Duodenal mucosa (tissue), 2 donors: Measurements from ENCODE around the gene HYPK.

Source experiments
- H3K27ac ChIP-seq: one replicate; pipeline ENCODE4 v1.7.0; 2013; ENCODE audit warnings: low read depth, low read length
- H3K27me3 ChIP-seq, 2 donors: one replicate each; pipeline ENCODE4 v1.7.0; 2013; ENCODE audit warnings: low read length in 2 of 2, control low read depth in 1 of 2; ENCODE audit not compliant: insufficient read depth in 2 of 2, control insufficient read depth in 1 of 2
- H3K36me3 ChIP-seq, 2 donors: one replicate each; pipeline ENCODE4 v1.7.0; 2013; ENCODE audit warnings: low read length in 2 of 2, control low read depth in 1 of 2; ENCODE audit not compliant: insufficient read depth in 2 of 2, control insufficient read depth in 1 of 2
- H3K4me1 ChIP-seq, 2 donors: one replicate each; pipeline ENCODE4 v1.7.0; 2013; ENCODE audit warnings: low read length in 2 of 2, control low read depth in 1 of 2; ENCODE audit not compliant: insufficient read depth in 2 of 2, control insufficient read depth in 1 of 2
- H3K4me3 ChIP-seq, 2 donors: one replicate each; pipeline ENCODE4 v1.7.0; 2013; ENCODE audit warnings: low read length in 2 of 2, low read depth in 1 of 2
- H3K9ac ChIP-seq, 2 donors: one replicate each; pipeline ENCODE4 v1.7.0; 2013; ENCODE audit warnings: low read length in 2 of 2, low read depth in 1 of 2
- H3K9me3 ChIP-seq, 2 donors: one replicate each; pipeline ENCODE4 v1.7.0; 2013; ENCODE audit warnings: low read length in 2 of 2, control low read depth in 1 of 2; ENCODE audit not compliant: control insufficient read depth in 1 of 2

HYPK gene

DNA sequence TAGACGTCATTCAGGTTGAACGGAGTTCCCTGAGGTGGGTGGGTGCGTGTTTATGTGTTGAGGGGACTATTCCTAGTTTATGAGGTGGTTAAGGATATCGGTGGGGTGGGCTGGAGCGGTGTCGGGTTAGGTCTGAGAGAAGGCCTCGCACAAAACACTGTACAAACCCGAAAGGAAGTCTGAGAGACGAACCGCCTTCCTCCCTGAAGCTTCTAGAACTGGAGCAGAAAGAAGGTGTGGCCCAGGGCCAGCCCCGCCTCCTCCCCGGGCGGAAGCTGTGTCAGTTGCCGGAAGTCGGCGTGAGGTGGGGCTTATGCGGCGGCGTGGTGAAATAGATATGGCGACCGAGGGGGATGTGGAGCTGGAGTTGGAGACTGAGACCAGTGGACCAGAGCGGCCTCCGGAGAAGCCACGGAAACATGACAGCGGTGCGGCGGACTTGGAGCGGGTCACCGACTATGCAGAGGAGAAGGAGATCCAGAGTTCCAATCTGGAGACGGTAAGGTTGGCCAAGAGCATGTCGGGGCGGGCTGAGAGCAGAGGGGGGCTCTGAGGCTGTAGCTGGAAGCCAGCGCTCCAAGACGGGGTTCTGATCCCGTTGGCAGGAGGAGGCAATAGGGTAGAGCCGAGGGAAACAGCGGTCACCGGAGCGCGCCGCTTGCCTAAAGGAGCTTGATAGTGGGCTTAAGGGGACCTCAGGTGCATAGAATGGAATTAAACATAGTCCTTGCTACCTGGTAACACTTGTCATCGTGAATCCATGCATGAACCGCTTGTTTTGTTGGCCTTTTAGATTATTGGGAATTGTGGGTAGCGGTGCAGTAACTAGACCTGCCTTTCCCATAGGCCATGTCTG, at the start of gene HYPK:
Gene HYPK (plus strand): TSS at position 314 of the 856 bp plus-strand sequence. CDS start 24 bp downstream, at position 338.
- Histone ChIP-seq H3K9ac (peak within 1 kb of the TSS; percentile 95), H3K27ac (peak within 1 kb of the TSS; percentile 89), H3K27me3 (no peaks in the 10 kb centered on the region), H3K4me1 (peaks cover 29 to 35% of the 10 kb centered on the region in 2 donors), H3K9me3 (no peaks in the 10 kb centered on the region), H3K4me3 (peak within 1 kb of the TSS; percentile 94 to 98), H3K36me3 (peaks cover 16 to 47% of the 10 kb centered on the region in 2 donors)

GRCh38 chr15:43751885-43752284, 48.5 kb upstream of the HYPK start:
- no peak overlapping the region for H3K27ac ChIP-seq
- H3K36me3 ChIP-seq, result peaks cover 10 to 45% of the 10 kb centered on the region in 2 donors
- H3K4me3 ChIP-seq, result no peak overlapping the region
- H3K9ac ChIP-seq, result no peak overlapping the region
- no peaks in the 10 kb centered on the region for H3K9me3 ChIP-seq
- peaks cover 0 to 31% of the 10 kb centered on the region in 2 donors for H3K4me1 ChIP-seq
- no peaks in the 10 kb centered on the region for H3K27me3 ChIP-seq

DNA sequence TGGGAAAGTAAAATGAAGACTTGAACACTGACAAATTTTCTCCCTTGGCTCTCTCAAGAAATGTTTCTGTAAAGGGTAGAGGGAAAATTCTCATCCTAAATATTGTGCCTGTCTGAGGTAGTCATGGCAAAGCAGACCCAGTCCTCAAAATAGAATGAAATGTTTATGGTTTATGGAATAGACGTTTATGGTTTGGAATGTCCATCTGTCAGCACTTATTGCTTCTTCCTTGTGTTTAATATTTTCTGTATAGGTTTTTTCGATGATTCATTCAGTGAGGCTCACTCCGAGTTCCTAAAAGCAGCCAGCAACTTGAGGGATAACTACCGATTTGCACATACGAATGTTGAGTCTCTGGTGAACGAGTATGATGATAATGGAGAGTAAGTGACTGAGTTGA, 37.6 kb upstream of the HYPK start:
- no peak overlapping the region for H3K9ac ChIP-seq
- no peaks in the 10 kb centered on the region for H3K4me1 ChIP-seq
- H3K4me3 ChIP-seq, result no peak overlapping the region
- peaks cover 37 to 89% of the 10 kb centered on the region in 2 donors for H3K36me3 ChIP-seq
- no peaks in the 10 kb centered on the region for H3K9me3 ChIP-seq
- no peaks in the 10 kb centered on the region for H3K27me3 ChIP-seq
- no peak overlapping the region for H3K27ac ChIP-seq

DNA sequence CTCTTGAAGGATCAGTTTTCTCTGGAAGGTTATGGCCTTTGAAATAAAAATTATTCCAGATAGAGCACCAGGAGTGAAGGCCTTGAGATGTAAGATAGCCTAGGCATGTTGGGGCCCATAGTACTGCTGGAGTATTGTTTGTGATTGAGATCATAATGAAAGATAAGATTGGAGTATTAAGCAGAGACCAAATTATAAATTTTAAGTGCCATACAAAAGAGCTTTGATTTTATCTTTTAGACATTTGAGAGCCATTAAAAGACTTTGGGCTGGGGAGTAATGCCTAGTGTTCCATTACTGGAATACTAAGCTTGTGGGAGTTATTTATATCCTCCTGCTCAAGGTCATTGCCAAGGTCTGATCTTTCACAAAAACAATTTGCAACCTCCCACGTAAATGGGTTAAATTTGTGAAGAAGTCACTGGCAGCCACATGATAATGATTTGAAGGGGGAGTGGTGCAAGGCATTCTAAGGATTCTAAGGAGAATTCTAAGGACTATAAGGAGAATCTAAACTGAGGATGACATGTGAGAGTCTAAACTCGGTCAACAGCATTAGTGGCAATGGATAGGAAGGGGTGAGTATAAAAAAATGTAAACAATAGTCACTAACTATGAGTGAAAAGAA, 36.5 kb upstream of the HYPK start:
- no peaks in the 10 kb centered on the region for H3K9me3 ChIP-seq
- peaks cover 44 to 90% of the 10 kb centered on the region in 2 donors for H3K36me3 ChIP-seq
- no peaks in the 10 kb centered on the region for H3K27me3 ChIP-seq
- H3K27ac ChIP-seq, result no peak overlapping the region
- no peak overlapping the region for H3K9ac ChIP-seq
- no peak overlapping the region for H3K4me3 ChIP-seq
- H3K4me1 ChIP-seq, result no peaks in the 10 kb centered on the region

- Histone ChIP-seq H3K36me3 (peaks cover 49 to 94% of the 10 kb centered on the region in 2 donors), H3K27ac (no peak overlapping the region)
Observed at GRCh38 chr15:43769584-43770228, 30.7 kb upstream of the HYPK start.

DNA sequence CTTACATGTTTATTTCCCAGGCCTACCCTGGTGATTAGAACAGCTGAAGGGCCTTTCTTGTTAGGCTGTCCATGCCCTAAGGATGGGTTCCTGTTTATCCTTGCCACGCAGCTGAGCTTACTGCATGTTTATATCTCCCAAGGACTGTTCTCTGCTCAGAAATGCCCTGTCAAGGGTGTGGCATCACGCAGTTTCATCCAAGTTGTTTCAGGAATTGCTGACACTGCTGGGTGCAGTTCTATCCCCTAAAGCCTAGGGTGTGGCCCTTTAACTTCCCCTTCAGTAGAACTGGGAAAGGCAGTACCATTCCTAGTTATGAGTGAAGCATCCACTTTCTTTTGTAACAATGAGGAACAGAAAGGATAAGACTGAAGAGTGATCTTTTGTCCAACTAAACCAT, 28.6 kb upstream of the HYPK start:
- H3K4me3 ChIP-seq, result no peak overlapping the region
- H3K9me3 ChIP-seq, result no peaks in the 10 kb centered on the region
- no peaks in the 10 kb centered on the region for H3K27me3 ChIP-seq
- peaks cover 8 to 20% of the 10 kb centered on the region in 2 donors for H3K4me1 ChIP-seq
- peaks cover 33 to 73% of the 10 kb centered on the region in 2 donors for H3K36me3 ChIP-seq
- no peak overlapping the region for H3K27ac ChIP-seq
- no peak overlapping the region for H3K9ac ChIP-seq

More at GRCh38 chr15:43769584-43770228, 30.7 kb upstream of the HYPK start:
- Histone ChIP-seq H3K9me3 (no peaks in the 10 kb centered on the region), H3K27me3 (no peaks in the 10 kb centered on the region), H3K4me1 (peaks cover 8 to 9% of the 10 kb centered on the region in 2 donors), H3K4me3 (no peak overlapping the region), H3K9ac (no peak overlapping the region)

GRCh38 chr15:43772624-43773023, 27.8 kb upstream of the HYPK start:
- Histone ChIP-seq H3K27me3 (no peaks in the 10 kb centered on the region), H3K4me3 (no peak overlapping the region), H3K36me3 (peaks cover 32 to 65% of the 10 kb centered on the region in 2 donors), H3K9ac (no peak overlapping the region), H3K4me1 (peaks cover 8 to 26% of the 10 kb centered on the region in 2 donors), H3K27ac (no peak overlapping the region), H3K9me3 (no peaks in the 10 kb centered on the region)

GRCh38 chr15:43774062-43774461, 26.3 kb upstream of the HYPK start:
- Histone ChIP-seq H3K36me3 (peaks cover 24 to 52% of the 10 kb centered on the region in 2 donors), H3K27me3 (no peaks in the 10 kb centered on the region), H3K4me3 (no peak overlapping the region)

GRCh38 chr15:43775411-43775965, 24.9 kb upstream of the HYPK start:
- H3K36me3 ChIP-seq, result peaks cover 12 to 40% of the 10 kb centered on the region in 2 donors
- peaks cover 8 to 28% of the 10 kb centered on the region in 2 donors for H3K4me1 ChIP-seq
- no peaks in the 10 kb centered on the region for H3K9me3 ChIP-seq
- no peaks in the 10 kb centered on the region for H3K27me3 ChIP-seq
- peak overlapping the region; percentile 87 for H3K27ac ChIP-seq
- H3K9ac ChIP-seq, result peak overlapping the region; percentile 93 to 99
- H3K4me3 ChIP-seq, result peak overlapping the region; percentile 90 to 93

More at GRCh38 chr15:43774062-43774461, 26.3 kb upstream of the HYPK start:
- H3K9ac ChIP-seq, result no peak overlapping the region
- H3K9me3 ChIP-seq, result no peaks in the 10 kb centered on the region
- no peak overlapping the region for H3K27ac ChIP-seq
- H3K4me1 ChIP-seq, result peaks cover 8 to 28% of the 10 kb centered on the region in 2 donors
